SKM-1 (cell line): ENCODE data around the gene AGMAT.
A peak's percentile ranks its signal among the peaks of the same experiment; 100 is the strongest.

Source experiments
- DNase-seq: peaks from one replicate; lab custom pipeline; 2025; ENCODE audit not compliant: unreplicated experiment; lab: John Stamatoyannopoulos, UW

Gene AGMAT

DNA sequence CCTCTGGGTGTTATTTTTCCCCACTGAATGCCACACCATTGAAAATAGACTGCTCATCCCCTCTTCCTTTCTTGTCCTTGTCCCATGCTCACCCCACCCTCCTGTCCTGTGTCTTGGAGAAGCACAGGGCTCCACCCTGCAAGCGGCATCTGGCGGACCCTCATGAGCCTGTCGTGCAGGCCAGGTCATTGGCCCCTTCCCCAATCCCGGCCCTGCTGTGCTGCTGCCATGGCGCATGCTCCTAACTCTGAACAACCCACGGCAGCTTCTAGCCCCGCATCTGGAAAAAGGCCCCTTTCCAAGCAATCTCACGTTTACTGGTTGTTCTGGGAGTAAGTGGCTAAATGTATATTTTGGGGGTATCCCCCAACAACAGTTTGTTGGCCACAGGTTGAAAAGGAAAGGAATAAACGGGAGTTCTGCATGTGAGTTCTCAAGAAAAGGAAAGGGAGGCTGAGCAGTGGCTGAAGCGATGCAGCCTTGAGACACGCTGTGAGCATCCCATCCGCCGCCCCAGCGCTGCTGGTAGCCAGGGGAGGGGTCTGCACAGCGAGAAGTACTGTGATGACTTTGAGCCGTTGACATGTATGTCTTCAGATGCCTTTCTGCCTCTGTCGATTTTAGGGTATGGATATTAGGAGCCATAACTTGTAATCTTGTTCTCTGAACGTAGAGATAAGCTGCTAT, 16.3 kb downstream of the AGMAT start:
- DNase-seq = no peak

DNA sequence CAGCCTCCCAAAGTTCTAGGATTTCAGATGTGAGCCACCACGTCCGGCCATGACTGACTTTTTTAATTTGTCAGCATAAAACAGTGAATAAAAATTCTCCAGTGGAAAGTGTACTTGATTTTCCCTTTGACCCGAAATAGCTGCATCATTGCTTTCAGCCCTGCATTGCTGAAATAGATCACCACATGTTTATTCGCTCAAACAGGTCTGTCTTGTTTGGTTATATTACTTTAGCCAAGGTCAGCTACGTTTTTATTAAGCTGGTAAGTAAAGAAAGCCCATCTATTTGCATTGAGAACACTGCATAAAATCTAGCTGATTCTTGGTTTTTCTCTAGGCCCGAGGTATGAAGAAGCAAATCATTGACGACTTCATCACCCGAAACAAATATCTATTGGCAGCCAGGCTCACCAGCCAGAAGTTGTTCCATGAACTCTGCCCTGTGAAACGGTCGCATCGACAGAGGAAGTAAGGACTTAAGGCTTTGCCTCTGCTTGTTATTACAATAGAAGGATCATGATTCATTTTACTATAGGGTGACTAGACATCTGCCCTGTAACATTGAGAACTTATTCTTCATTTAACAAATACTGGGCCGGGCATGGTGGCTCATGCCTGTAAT, 25.6 kb downstream of the AGMAT start:
- DNase-seq = no peak

DNA sequence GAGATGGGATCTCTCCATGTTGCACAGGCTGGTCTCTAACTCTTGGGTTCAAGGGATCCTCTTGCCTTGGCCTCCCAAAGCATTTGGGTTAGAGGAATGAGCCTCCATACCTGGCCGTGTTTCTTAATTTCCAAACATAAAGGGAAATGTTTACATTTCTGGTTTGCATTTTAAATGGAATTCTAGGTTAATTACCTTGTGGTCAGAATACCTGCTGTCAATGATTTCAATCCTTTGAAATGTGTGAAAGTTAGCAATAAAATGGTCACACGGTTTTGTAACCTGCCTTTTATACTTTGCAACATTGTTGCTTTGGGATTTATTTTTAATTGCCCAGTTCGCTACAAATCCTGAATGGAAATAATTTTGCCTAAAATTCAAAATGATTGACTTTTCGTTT, 26.3 kb downstream of the AGMAT start:
- no peak for DNase-seq

DNA sequence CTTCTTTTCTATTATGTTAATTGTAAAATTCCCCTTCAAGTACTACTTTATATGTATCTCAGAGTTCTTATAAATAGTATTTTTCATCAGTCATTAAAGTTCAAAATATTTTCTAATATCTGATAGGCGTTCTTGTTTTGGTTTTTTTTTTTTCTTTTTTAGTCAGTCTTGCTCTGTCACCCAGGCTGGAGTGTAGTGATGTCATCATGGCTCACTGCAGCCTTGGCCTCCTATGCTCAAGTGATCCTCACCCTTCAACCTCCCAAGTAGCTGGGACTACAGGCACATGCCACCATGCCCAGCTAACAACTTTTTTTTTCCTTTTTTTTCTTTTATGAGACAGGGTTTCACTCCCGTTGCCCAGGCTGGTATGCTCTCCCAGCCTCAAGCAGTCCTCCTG, 27.3 kb downstream of the AGMAT start:
- no peak for DNase-seq

DNA sequence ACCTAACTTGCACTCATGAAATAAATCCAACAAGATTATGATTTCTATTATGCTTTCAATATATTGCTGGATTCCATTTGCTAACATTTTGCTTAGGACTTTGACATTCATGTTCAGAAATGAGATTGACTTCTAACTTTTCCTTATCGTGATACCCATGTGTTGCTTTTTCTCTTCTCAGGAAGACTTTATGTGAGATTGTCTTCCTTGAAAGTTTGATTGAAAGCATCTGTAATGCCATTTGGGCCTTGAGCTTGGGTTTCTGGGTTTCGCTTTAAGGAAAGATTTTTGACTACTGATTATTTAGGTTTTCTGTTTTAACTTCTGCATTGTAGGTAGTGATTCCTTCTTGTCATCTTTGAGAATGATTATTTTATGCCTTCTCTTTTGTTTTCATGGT, 27.8 kb downstream of the AGMAT start:
- DNase-seq = no peak

DNA sequence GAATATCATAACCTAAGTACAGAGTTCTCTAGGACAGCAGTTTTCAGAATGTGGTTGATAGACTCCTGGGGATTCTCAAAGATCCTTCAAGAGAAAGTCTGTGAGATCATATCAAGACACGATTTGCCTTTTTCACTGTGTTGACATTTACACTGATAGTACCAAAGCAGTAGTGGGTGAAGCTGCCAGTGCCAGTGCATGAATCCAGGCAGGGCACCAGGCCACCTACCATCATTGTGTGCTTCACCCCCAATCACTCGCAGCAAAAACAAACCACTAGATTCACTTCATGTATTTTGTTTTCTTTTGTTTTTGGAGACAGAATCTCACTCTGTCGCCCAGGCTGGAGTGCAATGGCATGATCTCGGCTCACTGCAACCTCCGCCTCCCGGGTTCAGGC, 34.3 kb downstream of the AGMAT start:
- no peak for DNase-seq

DNA sequence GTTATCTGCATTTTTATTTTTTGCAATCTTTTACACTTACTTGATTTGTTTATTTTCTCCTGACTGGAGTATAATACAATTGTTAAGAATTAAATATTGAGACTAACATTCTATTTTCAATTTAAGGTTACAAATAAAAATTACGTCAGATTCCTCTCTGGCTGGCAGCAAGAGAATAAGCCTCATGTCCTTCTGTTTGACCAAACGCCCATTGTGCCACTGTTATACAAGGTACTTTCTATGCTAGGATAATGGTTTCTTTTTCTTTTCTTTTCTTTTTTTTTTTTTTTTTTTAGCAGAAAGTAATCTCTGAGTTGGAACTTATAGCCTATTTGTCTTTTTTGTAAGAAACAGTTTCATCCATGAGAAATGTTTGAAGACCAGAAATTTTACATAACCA, 38.2 kb downstream of the AGMAT start:
- no peak for DNase-seq

DNA sequence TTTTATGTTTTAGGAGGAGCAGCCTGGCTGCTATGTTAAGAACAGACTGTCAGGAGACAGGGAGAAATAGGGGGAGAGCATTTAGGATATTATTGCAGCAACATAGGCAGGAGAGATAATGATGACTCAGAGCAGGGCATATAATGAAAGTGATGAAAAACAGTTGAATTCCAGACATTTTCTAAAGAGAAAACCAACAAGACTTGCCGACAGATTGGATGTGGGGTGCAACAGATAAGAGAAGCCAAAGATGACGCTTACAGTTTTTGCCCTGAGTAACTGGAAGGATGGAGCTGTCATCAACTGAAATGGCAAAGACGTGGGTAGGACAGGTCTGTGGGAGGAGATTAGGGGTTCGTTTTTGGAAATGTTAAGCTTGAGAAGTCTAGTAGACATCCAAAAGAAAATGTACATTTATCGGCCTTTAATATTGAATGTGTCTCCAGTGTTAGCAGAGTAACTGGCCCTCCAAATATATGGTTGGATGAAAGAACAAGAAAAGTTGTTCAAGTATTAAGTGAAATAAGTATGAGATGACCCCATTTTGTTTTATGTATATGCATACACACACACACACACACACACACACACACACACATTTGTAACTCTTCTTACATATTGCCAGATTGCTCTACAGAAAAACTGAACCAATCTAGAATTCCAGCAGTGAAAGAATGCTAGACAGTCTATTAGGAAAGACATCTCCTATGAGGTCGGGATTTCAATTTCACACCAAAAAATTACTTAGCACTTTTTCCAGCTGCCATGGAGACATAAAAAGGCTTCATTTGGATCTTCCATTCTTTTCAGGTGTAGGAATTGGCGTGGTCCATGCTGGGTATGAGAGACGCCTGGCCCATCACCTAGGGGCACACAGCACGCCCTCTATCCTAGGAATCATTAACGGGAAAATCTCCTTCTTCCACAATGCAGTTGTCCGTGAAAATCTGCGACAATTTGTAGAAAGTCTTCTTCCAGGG, 41.0 kb downstream of the AGMAT start:
- DNase-seq = no peak

DNA sequence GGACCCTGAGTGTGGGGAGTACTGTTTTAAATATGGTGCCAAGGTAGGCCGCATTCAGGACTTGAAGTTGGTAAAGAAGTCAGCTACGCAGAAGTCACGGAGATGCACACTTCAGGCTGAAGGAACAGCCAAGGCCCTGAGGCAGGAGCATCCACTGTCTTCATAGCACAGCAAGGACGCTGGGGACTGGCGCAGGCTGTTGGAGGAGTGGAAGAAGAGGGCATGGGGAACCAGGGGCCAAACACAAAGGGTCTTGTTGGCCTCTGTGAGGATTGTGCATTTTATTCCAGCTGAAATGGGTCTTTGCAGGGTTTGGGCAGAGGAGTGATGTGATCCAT, 41.6 kb downstream of the AGMAT start:
- DNase-seq = no peak

DNA sequence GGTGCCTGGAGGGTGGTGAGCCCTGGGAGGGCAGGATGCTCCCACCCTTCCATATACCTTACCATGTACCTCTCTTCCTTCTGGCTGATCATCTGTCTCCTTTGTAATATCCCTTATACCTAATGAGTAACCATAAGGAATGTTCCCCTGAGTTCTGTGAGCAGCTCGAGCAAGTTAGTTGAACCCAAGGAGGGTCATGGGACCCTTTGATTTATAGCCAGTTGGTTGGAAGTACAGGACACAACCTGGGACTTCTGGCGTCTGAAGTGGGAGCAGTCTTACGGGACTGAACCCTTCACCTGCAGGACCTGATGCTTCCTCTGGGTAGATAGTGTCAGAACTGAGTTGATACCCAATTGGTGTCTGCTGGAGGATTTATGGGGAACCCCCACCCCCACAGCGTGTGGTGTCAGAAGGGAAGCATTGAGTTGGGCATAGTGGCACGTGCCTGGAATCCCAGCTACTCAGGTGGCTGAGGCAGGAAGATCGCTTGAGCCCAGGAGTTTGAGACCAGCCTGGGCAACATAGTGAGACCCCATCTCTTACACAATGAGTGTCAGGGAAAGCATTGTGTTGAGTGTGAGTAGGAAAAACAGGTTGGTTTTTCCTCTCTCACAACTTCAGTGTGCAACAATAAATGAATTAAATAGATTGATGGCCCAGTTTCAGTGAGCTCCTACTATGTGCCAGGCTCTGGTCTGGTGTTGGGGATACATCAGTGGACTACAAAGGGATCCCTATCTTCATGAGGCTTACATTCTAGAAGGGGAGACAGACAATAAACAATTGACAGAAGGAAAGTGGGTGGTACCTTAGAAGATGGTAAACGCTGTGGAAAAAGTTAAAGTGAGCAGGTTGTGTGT, 42.2 kb downstream of the AGMAT start:
- no peak for DNase-seq

DNA sequence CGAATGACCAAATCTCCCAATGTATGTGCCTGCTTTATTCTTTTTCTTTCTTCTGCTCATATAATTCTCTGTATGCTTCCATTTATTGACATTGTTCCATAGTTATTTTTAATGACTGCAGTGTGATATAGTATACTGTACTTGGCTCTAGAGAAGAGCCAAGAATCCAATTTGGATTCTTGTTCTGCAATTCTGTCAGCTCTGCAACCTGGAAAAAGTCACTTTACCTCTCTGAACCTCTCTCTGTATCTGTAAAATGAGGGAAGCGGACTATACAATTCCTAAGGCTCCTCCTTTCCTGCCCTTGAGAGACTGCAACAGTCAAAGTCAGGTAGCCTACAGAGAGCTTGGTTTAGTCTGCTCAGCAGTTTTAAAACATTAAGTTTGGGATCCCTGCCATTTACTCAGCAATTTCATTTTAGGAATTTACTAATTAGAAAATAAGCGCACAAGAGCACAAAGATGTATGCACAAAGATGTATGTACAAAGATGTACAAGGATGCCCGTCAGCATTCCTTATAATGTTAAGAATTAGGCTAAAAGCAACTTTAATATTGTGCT, 43.5 kb downstream of the AGMAT start:
- DNase-seq = no peak

DNA sequence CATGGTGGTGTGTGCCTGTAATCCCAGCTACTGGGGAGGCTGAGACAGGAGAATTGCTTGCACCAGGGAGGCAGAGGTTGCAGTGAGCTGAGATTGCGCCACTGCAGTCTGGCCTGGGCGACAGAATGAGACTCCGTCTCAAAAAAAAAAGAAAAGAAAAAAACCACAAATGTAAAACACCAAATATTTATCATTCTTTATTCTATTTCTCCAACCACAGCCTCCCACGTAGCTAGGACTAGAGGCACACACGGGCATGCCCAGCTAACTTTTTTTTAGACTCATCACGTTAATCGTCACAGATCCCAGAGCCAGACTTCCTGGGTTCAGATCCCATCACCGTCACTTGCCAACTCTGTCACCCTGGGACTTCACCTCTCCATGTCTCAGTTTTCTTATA, 44.7 kb downstream of the AGMAT start:
- no peak for DNase-seq

DNA sequence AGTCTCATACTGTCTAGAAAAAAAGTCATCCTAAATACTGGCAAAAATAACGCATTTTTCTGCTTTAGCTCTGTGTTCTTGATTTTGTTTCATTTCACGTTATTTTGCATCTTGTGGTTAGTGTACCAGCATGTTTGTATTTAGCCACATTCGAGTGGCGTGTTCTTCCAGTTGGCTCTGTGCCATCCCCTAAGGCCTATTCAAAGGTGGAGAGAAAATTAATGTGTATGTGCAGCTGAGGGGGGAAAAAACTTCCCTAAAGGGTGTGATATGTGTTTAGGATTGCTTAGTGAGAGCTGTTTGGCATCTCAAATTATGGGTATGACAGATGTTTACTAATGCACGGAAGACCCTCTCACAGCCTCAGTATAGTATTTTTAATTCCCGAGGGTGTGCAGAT, 46.1 kb downstream of the AGMAT start:
- no peak for DNase-seq

DNA sequence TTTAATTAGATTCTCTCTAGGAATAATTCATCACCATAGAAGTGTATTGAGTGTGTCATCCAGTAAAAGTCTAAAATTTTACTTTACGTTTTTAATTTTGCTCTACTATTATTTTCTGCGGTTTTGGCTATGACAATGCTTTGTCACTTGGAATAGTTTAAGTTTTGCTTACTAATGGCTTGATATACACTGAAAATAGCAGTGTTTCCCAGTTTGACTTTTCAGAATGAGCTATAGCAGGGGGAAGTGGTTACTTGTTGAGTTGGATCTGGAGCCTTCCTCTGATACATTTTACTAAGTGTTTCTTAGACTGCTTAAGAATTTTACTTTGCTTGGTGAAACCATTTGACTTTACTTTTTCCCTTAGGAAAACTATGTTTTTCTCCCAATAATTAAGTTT, 53.2 kb downstream of the AGMAT start:
- DNase-seq = no peak

DNA sequence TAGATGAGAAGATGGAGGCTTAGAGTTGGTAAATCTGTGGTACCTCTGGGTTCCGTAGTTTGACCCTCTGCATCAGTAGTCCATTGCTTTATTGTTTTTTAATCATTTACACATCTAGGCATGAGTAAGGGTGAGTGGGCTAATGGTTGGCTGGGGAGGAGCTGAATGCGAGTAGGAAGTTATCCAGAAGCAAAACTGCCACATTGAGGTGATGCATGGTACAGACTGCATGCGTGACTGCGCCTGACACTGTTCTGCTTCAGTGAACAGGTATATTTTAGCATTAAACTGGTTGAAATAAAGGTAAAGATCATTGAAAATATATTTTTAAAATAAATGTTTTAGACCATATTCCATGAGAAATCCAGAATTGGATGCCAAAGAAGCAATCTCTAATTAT, 53.8 kb downstream of the AGMAT start:
- no peak for DNase-seq

DNA sequence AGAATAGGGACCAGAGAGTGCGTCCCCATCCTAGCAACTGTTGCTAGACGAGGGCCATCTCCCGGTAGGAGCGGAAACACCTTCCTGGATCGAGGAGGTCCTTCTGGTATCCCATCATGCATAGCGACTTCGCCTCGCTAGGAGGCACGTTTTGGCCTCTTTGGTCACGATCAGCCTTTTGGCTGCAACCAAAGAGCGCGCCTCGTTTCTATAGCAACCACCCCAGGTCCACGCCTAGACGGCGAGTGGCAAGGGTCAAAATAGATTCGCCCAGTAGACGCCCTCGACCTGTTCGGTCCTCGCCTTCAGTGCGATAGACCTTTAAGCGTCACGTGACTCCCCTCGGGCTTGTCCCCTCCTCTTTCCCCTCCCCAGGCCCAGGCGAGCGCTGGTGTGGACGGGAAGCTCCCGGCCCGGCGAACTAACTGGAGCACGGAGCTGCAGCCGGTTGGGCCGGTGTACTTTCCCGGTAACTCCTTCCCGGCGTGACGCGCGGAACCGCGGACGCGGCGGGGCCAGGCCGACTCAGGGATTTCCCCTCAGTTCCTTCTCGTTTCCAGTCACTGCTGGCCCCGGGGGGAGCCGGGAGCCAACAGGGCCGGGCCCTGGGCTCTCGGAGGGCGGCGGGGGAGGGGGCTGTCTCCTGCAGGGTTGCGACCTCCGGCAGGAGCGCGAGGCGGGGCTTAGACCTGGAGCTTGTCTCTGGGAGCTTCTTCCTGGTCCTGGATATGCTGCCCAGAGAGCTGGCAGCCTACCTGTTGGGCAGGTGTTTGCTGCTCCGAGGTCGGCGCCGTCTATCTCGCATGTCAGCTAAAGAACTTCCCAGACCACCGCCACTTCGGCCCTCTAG, 58.1 kb downstream of the AGMAT start, which contains the start of gene DNAJC16:
TSS of gene DNAJC16 (plus strand) at position 359 of the 850 bp plus-strand sequence. CDS start 2,258 bp downstream, outside the sequence.
- DNase-seq = peak; percentile 96

DNA sequence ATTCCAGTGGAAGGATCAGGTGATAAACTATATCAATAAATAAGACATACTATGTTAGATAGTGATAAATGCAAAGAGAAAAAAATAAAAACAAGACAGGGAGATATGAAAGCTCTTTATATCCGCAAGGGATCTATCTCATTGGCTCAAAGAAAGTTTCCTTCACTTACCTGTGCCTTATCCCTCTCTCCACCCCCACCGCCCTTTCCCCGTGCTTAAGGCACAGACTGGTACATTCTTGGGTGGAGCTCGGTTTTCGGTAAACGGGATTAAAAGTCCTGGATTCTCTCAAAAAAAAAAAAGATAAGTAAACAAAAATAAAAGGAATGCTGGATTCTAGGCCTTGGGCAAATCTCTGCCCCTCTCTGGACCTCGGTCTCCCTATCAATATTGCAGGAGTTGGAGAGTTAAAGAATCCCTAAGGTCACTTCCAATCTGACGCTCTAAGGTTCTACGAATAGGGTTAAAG, 58.8 kb downstream of the AGMAT start:
- no peak for DNase-seq

DNA sequence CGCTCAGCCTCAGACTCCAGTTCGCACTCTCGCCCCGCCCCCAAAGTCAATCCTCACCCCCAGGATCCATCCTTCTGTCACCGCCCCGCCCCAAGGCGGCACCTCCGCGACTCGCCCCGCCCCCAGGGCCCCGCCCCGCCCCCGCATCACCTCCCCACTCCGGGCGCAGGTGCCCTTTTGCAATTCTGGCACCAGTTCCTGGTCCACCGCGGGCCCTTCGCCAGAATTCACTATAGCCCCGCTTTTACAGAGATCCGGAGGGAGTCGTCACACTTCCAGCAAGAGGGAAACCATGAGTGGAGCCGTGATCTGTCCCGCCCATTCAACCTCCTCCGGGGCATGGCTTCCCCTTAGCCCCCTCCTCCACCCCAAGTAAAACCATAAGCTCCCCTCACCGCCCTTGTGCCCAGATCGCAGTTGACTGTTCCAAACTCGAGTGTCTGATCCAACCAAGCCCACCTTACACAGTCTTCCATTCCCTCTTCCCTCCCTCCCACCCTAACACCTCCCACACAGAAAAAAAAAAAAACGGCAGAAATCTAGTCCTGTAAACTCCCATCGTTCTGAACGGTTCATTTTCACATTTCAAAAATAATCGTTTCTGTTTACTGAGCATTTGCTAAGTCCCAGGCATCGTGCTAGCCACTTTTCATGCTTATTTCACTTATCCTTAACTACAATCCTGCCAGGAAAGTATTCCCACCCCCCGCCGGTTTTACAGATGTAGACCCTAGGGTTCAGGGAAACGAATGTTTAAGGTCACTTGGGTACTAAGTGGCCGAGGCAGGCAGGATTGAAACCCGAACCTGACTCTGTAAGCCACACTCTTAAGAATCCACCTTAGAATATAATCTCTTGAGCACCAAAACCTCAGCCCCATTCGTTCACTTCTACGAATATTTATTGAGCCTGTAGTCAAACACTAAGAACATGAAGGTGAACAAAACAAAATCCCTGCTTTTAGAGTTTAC, 59.5 kb downstream of the AGMAT start:
- no peak for DNase-seq
